ENCODE results near the gene ZNF844. TPM values are rescaled to one million over a fixed set of nuclear protein-coding genes. Genes with fewer than 3 reads are reported as not detected.
A peak's percentile ranks its signal among the peaks of the same experiment; 100 is the strongest.

Gene ZNF844
- total and polyA plus RNA-seq, 2 of the 8 experiments (the other 6 are each of a cell fraction or from before 2014, with no cell fraction given): 3.1 to 9.8 TPM

GRCh38 chr19:12093777-12094176, 29.2 kb downstream of the ZNF844 start:
- Histone ChIP-seq H3K9ac (replicated peaks in 1 of 4; ENCODE audit: extremely low read depth in 1 of 4, low read depth in 3 of 4, low read length in 3 of 4) (no peak overlapping the region), H3K4me2 (ENCODE audit: insufficient read depth in 1 of 2, low read depth in 2 of 2, low read length in 2 of 2) (peak overlapping the region in 1 of 2 experiments; percentile 90; a peak in 2 of 4 replicates), H2AFZ (ENCODE audit: low read length) (no peak overlapping the region), H3K4me3 (ENCODE audit: extremely low read depth in 1 of 4, insufficient read depth in 2 of 4, low read depth in 3 of 4, low read length in 4 of 4) (peak overlapping the region in 1 of 4 experiments; percentile 93; a peak in 1 of 8 replicates), H3K27me3 (replicated peaks in 1 of 4; ENCODE audit: control insufficient read depth in 3 of 4, extremely low read depth in 1 of 4, insufficient read depth in 3 of 4, low read length in 3 of 4) (no peaks in the 10 kb centered on the region), H3K9me3 (ENCODE audit: insufficient read depth in 2 of 2, low read depth in 1 of 2, low read length in 1 of 2) (peaks cover 8 to 14% of the 10 kb centered on the region in 2 experiments; a peak in 2 of 4 replicates), H2BK12ac (ENCODE audit: low read depth, low read length) (no peak overlapping the region), H2BK20ac (ENCODE audit: low read length) (no peak overlapping the region), H3K36me3 (ENCODE audit: control insufficient read depth in 2 of 4, insufficient read depth in 4 of 4, low read length in 3 of 4) (peaks cover 2 to 41% (median 20%) of the 10 kb centered on the region in 4 experiments; a peak in 6 of 8 replicates), H2BK120ac (replicated peaks; ENCODE audit: low read depth, low read length) (no peak overlapping the region), H2AK5ac (ENCODE audit: low read depth, low read length) (no peak overlapping the region; the same call in 1 of the 2 replicates), H3K14ac (ENCODE audit: insufficient read length) (no peak overlapping the region), H4K8ac (ENCODE audit: extremely low read depth, insufficient read depth, low read length) (no peak overlapping the region), H3K27ac (ENCODE audit: low read depth, low read length) (no peak overlapping the region), H4K20me1 (replicated peaks in 1 of 2; ENCODE audit: control insufficient read depth in 1 of 2, insufficient read depth in 2 of 2, low read length in 2 of 2) (no peaks in the 10 kb centered on the region), H4K91ac (replicated peaks; ENCODE audit: insufficient read length, low read length) (no peak overlapping the region), H2BK5ac (ENCODE audit: low read depth, low read length) (no peak overlapping the region), H3K79me1 (ENCODE audit: low read depth, low read length) (peaks cover 3% of the 10 kb centered on the region; the same call in 1 of the 2 replicates), H3K4me1 (replicated peaks in 1 of 4; ENCODE audit: control insufficient read depth in 3 of 4, insufficient read depth in 4 of 4, low read length in 3 of 4) (no peaks in the 10 kb centered on the region; a peak in 1 of 7 replicates), H3K79me2 (ENCODE audit: control insufficient read depth in 1 of 2, insufficient read depth in 2 of 2, low read length in 2 of 2) (peaks cover 0 to 45% of the 10 kb centered on the region in 2 experiments; a peak in 3 of 4 replicates), H3K56ac (replicated peaks; ENCODE audit: insufficient read length, low read depth, low read length) (no peak overlapping the region), H3K23ac (ENCODE audit: insufficient read length) (no peak overlapping the region), H3K23me2 (ENCODE audit: low read depth, low read length) (0 out of 2 replicates have a peak, but pooled peaks cover 2% of the 10 kb centered on the region), H3K4ac (replicated peaks; ENCODE audit: insufficient read length, low read depth, low read length) (no peak overlapping the region), H3K18ac (ENCODE audit: extremely low read depth, low read length) (no peak overlapping the region), H2BK15ac (ENCODE audit: low read length) (no peak overlapping the region), H4K5ac (ENCODE audit: insufficient read length, low read depth, low read length) (no peak overlapping the region)
- FAIRE-seq: no peak
- TF ChIP-seq HDAC6 (IDR thresholded peaks at IDR 0.05; ENCODE audit: low read depth, low read length) (no peak), TAF1 (IDR thresholded peaks at IDR 0.05; ENCODE audit: low read depth, low read length) (no peak), NANOG (IDR thresholded peaks at IDR 0.05; ENCODE audit: insufficient read depth, low read depth, low read length, poor library complexity, severe bottlenecking) (no peak), MAFK (IDR thresholded peaks at IDR 0.05; ENCODE audit: low read depth, low read length) (no peak), RXRA (IDR thresholded peaks at IDR 0.05; ENCODE audit: insufficient read depth, low read depth, low read length) (no peak), GTF2F1 (IDR thresholded peaks at IDR 0.05; ENCODE audit: borderline replicate concordance, low read depth, low read length) (no peak)
- DNase-seq (ENCODE audit: low read depth in 1 of 2, low spot score in 2 of 2): no peak
- CTCF ChIA-PET (ENCODE audit: partially characterized antibody): no interaction called here
- WGBS, 2 experiments (ENCODE audit: extremely low coverage in 1 of 2, insufficient coverage in 1 of 2, insufficient read length in 1 of 2, insufficient replicate concordance in 2 of 2, low coverage in 1 of 2, low lambda C conversion rate in 2 of 2, missing lambda C conversion rate in 1 of 2): 96% methylated on average over 3 of the region's 3 CpGs; no CpG with 5 or more reads in 1 of the 2 experiments
- POLR2A ChIA-PET (ENCODE audit: partially characterized antibody): interaction anchor here (0.8 to 2.3 kb wide), 5 partner anchors 9 to 47 kb away, joined by 3 to 7 read pairs (median 3); partner anchors contain the start of genes ZNF20 and ZNF878

Measured in H1 (cell line).